ENCODE data around the gene SLC9C1.
A peak's percentile ranks its signal among the peaks of the same experiment; 100 is the strongest.

SLC9C1 gene

GRCh38 chr3:112140584-112140983 lies 153.4 kb downstream of the SLC9C1 start:
- H3K4me3 ChIP-seq (ENCODE audit: low read depth, low read length), result no peak overlapping the region
- TF ChIP-seq CTCF (IDR thresholded peaks at IDR 0.05; ENCODE audit: control insufficient read depth, extremely low read depth, insufficient read depth), result no peak
- DNase-seq (ENCODE audit: low read depth), result no peak

GRCh38 chr3:112138219-112138969 lies 155.6 kb downstream of the SLC9C1 start:
- no peak overlapping the region for H3K4me3 ChIP-seq (ENCODE audit: low read depth, low read length)
- no peak for DNase-seq (ENCODE audit: low read depth)
- TF ChIP-seq CTCF (IDR thresholded peaks at IDR 0.05; ENCODE audit: control insufficient read depth, extremely low read depth, insufficient read depth), result no peak

GRCh38 chr3:112137781-112138180 lies 156.2 kb downstream of the SLC9C1 start:
- DNase-seq (ENCODE audit: low read depth), result no peak
- TF ChIP-seq CTCF (IDR thresholded peaks at IDR 0.05; ENCODE audit: control insufficient read depth, extremely low read depth, insufficient read depth), result no peak
- no peak overlapping the region for H3K4me3 ChIP-seq (ENCODE audit: low read depth, low read length)

GRCh38 chr3:112136959-112137693 lies 156.9 kb downstream of the SLC9C1 start:
- peak; percentile 82 for TF ChIP-seq CTCF (IDR thresholded peaks at IDR 0.05; ENCODE audit: control insufficient read depth, extremely low read depth, insufficient read depth)
- H3K4me3 ChIP-seq (ENCODE audit: low read depth, low read length), result no peak overlapping the region
- DNase-seq (ENCODE audit: low read depth), result peak; percentile 52

GRCh38 chr3:112136046-112136445 lies 158.0 kb downstream of the SLC9C1 start:
- H3K4me3 ChIP-seq (ENCODE audit: low read depth, low read length), result no peak overlapping the region
- TF ChIP-seq CTCF (IDR thresholded peaks at IDR 0.05; ENCODE audit: control insufficient read depth, extremely low read depth, insufficient read depth), result no peak
- DNase-seq (ENCODE audit: low read depth), result no peak

- H3K4me3 ChIP-seq (ENCODE audit: low read depth, low read length), result no peak overlapping the region
- DNase-seq (ENCODE audit: low read depth), result peak; percentile 96
- TF ChIP-seq CTCF (IDR thresholded peaks at IDR 0.05; ENCODE audit: control insufficient read depth, extremely low read depth, insufficient read depth), result no peak
Observed at GRCh38 chr3:112134335-112135124, 159.5 kb downstream of the SLC9C1 start.

Measured in LNCaP clone FGC (cell line).